GM21576 (cell line): ENCODE data around the gene HNRNPAB.
"Not testable (repeated sequence)": the region's sequence is repeated elsewhere in the genome, so short reads cannot be mapped to it uniquely, and the experiment has no call there.

ENCODE experiments used
- ATAC-seq: cut with Tn5 transposase; IDR thresholded peaks from one replicate; pipeline ENCODE4 v1.9.1; 2021; ENCODE audit warnings: mild to moderate bottlenecking, moderate library complexity; ENCODE audit not compliant: unreplicated experiment

The HNRNPAB gene

GRCh38 chr5:178241231-178241663 is 36.9 kb downstream of the HNRNPAB start:
- no peak for ATAC-seq

GRCh38 chr5:178241688-178242231 is 37.4 kb downstream of the HNRNPAB start:
- no peak for ATAC-seq

- no peak for ATAC-seq
Measured at GRCh38 chr5:178242416-178242815, 38.1 kb downstream of the HNRNPAB start.

- ATAC-seq: no peak
Measured at GRCh38 chr5:178244576-178244975, 40.2 kb downstream of the HNRNPAB start.

GRCh38 chr5:178245389-178245788 is 41.1 kb downstream of the HNRNPAB start:
- no peak for ATAC-seq

GRCh38 chr5:178246624-178247279 is 42.4 kb downstream of the HNRNPAB start:
- ATAC-seq: no peak

- no peak for ATAC-seq
Measured at GRCh38 chr5:178247481-178248456, 43.4 kb downstream of the HNRNPAB start.

GRCh38 chr5:178248750-178249149 is 44.4 kb downstream of the HNRNPAB start:
- no peak for ATAC-seq

GRCh38 chr5:178249191-178249989 is 45.1 kb downstream of the HNRNPAB start:
- no peak for ATAC-seq

GRCh38 chr5:178250263-178250662 is 45.9 kb downstream of the HNRNPAB start:
- ATAC-seq: no peak

GRCh38 chr5:178252258-178252657 is 47.9 kb downstream of the HNRNPAB start:
- ATAC-seq: no peak

- not testable (repeated sequence) for ATAC-seq
Measured at GRCh38 chr5:178253632-178254031, 49.3 kb downstream of the HNRNPAB start.

- ATAC-seq: no peak
Measured at GRCh38 chr5:178256746-178257145, 52.4 kb downstream of the HNRNPAB start.

- ATAC-seq: no peak
Measured at GRCh38 chr5:178257650-178258049, 53.3 kb downstream of the HNRNPAB start.

- ATAC-seq: no peak
Measured at GRCh38 chr5:178259623-178260536, 55.5 kb downstream of the HNRNPAB start.
